Measurements from ENCODE around the gene MVK.

The MVK gene

DNA sequence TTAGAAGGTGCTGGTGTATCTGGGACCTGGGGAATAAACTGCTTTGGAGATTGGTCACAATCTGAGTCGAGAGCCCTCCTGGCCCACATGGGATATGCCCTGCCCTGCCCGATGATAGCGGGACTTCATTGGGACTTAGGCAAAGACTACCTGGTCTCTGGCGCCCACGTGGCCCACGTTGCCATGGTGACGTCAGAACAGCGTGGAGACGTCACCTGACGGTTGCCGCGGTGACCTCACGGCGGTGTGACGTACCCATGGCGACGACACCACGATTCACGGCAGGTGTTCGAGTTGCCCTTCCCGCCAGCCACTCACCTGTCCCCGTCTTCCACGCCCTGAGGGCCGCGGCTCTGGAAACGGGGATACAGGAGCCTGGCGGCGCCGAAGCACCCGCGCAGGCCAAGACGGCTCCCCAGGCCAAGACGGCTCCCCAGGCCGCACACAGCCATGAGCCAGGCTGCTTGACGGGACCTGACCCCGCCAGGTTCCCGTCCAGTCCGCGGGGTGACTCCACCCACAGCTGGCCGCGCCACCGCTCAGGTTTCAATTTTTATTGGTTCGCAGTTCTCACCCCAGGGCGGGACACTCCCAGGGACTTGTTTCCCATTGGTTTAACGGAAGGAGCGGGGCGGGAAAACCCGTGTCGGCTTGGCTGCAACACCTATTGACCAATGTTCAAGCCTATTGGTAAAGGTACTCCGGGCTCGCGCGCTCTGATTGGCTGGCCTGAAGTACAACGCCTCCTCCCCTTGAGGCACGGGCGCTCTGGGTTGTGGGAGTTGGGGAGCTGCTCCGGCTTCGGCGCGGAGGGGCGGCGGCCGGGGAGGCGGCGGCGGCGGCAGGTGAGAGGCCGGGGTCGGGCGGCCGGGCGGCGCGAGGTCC, at the start of gene MVK, which contains the start of gene MMAB:
Gene MVK (plus strand): TSS at position 766 of the 885 bp plus-strand sequence. CDS start 1,029 bp downstream, outside the sequence.
Gene MMAB (minus strand): TSS at position 476 of the 885 bp plus-strand sequence. CDS start 24 bp downstream, at position 452.
- DNase-seq (ENCODE audit: low read depth in 2 of 3, low spot score in 2 of 3) = peak; percentile 82 to 95 (median 93)

DNA sequence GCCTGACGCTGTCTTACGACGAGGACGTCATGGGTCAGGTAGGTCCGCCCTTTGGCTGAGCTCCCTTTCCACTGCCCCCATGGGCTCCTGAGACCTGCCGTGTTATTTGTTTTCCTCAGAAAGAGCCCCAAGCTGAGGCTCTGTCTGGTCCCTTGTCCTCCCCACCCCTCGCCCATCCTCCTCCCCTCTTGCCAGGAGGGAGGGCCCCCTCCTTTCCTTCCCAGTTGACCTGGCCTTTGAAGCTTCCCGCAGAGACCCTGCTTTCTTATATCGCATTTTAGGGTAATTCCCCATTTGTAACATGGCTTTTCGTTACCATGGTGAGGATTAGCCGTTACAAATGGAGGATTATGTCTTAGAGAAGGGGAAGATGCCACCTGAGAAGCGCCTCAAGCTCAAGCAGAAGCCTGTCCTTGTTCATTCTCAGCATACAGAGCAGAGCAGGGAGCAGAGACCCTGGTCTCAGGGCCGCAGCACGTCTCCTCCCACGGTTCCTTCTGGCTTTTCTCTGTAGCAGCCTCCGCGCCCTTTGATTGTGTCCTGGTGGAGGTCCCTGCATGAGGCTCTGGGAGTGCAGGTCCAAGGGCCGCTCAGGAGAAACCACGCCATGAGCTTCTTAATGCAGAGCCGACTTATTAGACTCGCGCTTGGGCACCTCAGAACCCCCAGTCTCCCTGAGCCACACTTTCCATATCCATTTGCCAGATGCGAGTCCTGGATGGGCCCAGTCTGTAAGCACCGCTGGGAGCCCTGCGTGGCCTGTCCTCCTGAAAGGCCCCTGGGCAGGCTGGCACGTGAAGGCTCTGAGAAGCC, 48.9 kb upstream of the MVK start:
- DNase-seq (ENCODE audit: low read depth in 2 of 3, low spot score in 2 of 3) = no peak

GRCh38 chr12:109525279-109525585, 48.4 kb upstream of the MVK start:
- no peak for DNase-seq (ENCODE audit: low read depth in 2 of 3, low spot score in 2 of 3)

- no peak for DNase-seq (ENCODE audit: low read depth in 2 of 3, low spot score in 2 of 3)
Observed at GRCh38 chr12:109527489-109528123, 46.0 kb upstream of the MVK start.

DNA sequence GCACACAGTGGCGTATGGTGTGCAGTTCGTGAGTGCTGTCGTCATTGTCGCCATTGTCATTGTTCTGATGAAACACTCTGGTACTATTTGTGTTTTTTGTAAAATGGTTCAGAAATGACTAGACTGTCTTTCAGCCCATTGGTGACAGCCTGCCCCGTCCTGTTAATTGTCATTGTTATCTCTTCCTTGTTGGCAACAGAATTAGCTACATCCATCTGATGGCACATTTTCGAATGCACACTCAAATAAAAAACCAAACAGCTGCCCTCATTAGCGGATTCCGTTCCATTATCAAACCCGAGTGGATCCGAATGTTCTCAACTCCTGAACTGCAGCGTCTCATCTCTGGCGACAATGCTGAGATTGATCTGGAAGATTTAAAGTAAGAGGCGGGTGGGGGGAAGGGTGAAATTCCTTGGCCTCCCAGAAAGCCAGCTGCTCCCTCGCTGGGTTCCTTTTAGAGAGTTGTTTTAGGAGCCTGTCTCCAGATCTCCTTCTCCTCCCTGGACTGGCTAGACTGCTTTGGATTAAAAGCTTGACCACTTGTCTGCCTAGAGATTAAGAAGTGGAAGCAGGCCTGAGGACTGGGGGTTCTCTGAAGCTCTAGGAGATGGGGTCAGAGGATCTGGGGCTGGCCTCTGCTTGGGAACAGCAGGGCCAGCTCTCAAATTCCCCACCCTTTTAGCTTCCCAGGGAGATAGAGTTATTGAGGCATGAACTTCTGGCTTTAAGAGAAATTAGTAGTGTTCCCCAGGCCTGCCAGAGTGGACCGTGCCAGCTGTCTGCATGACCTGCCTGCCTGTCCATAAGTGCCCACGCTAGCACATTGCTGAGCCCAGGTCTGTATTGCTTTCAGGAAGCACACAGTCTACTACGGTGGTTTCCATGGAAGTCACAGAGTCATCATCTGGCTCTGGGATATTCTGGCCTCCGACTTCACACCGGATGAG, 43.6 kb upstream of the MVK start:
- DNase-seq (ENCODE audit: low read depth in 2 of 3, low spot score in 2 of 3) = no peak

GRCh38 chr12:109531411-109531810, 42.2 kb upstream of the MVK start:
- no peak for DNase-seq (ENCODE audit: low read depth in 2 of 3, low spot score in 2 of 3)

- DNase-seq (ENCODE audit: low read depth in 2 of 3, low spot score in 2 of 3) = no peak
Observed at GRCh38 chr12:109532721-109533486, 40.7 kb upstream of the MVK start.

- no peak for DNase-seq (ENCODE audit: low read depth in 2 of 3, low spot score in 2 of 3)
Observed at GRCh38 chr12:109533487-109533740, 40.2 kb upstream of the MVK start.

DNA sequence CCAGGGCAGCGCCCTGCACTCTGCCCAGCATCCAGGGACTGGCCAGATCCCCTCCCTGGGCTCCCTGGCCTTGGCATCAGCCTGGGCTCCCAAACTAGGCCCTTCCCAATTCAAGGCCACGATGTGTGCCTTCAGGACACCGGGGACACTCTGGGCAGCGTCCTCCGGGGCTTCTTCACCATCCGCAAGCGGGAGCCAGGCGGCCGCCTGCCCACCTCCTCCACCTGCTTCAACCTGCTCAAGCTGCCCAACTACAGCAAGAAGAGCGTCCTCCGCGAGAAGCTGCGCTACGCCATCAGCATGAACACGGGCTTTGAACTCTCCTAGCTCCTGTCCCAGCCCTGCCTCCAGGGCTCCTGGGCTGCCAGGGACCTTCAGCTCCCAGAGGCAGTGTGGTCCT, 39.1 kb upstream of the MVK start:
- no peak for DNase-seq (ENCODE audit: low read depth in 2 of 3, low spot score in 2 of 3)

DNA sequence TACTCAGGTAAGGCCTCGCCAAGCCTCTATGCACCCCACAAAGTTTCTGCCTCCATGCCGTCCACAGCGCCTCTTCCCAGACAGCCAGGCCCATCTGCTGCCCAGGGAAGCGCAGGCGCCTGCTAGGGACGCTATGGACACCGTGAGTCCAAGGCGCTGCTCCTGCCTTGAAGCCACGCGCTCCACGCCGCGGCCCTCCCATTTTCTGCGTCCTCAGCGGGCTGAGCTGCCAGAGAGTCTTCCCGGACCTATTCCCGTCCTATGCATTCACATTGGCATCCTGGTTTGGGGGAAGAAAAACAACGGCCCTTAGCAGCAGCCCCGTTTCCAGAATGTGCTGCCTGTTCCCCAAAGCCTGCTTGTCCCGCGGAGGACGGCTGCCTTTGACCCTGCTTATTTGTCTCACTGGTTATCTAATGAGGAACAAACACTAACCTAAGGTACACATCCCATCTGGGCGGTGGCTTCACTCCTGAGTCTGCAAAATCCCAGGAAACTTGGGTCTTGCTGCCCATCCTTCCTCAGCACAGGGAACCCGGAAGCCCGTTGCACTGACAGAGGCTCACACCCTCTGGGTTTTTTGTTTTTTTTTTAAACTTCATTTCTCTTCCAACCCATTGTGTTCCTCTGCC, 38.2 kb upstream of the MVK start:
- no peak for DNase-seq (ENCODE audit: low read depth in 2 of 3, low spot score in 2 of 3)

DNA sequence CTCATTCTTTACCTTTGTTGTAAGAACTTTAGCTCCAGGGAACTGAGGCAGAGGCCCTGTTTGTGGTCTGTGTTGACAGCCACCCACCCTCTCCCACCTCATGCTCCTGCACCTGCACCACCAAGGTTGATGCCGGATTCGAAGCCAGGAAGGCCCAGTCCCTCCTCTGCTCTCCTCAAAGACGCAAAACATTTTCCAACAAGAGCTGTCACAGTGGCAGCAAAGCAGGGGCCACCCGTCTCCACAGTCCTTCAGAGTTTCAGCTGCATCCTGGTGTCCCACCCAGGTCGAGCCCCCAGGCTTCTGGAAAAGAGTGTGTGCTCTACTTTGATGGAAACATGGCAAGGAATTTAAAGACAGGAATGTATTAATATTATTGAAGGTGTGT, 37.7 kb upstream of the MVK start:
- DNase-seq (ENCODE audit: low read depth in 2 of 3, low spot score in 2 of 3) = no peak

GRCh38 chr12:109537136-109537535, 36.5 kb upstream of the MVK start:
- no peak for DNase-seq (ENCODE audit: low read depth in 2 of 3, low spot score in 2 of 3)

- DNase-seq (ENCODE audit: low read depth in 2 of 3, low spot score in 2 of 3) = no peak
Observed at GRCh38 chr12:109538191-109538863, 35.3 kb upstream of the MVK start.

GRCh38 chr12:109539508-109539907, 34.1 kb upstream of the MVK start:
- DNase-seq (ENCODE audit: low read depth in 2 of 3, low spot score in 2 of 3) = no peak

- DNase-seq (ENCODE audit: low read depth in 2 of 3, low spot score in 2 of 3) = no peak
Observed at GRCh38 chr12:109540526-109541412, 32.8 kb upstream of the MVK start.

DNA sequence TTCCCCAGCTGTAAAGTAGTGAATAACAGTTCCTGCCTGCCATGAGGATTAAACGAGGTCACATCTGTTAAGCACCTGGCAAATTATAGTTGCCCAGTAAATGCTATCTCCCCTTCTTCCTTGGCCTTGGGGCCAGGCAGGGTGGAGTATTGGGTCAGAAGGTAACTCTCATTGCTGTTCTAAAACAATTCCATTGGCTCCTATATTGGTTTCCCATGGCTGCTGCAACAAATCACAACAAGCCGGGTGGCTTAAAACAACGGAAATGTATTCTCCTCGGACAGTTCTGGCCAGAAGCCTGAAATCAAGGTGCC, 32.2 kb upstream of the MVK start:
- no peak for DNase-seq (ENCODE audit: low read depth in 2 of 3, low spot score in 2 of 3)

- DNase-seq (ENCODE audit: low read depth in 2 of 3, low spot score in 2 of 3) = no peak
Observed at GRCh38 chr12:109542014-109542413, 31.6 kb upstream of the MVK start.

DNA sequence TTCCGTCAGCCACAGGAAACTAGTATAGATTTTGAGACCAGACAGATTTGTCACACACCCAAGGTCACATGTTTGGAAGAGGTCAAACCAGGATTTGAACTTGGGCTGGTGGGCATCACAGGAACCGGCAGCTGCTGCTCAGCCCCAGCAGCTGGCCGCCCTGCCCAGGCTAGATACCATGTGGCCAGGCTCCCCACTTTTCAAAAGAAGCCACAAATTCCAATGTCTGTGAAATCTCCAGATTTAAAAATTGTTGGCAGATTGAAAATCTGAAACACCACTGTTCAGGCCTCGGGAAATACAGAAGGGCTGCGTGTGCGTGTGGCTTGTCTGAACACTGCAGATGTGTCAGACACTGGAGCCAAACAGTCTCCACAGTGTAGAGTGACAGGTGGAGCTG, 30.7 kb upstream of the MVK start:
- no peak for DNase-seq (ENCODE audit: low read depth in 2 of 3, low spot score in 2 of 3)
